Stomach (tissue), 9 donors: ENCODE data around the gene CDK19. TPM values are rescaled to one million over a fixed set of nuclear protein-coding genes. Genes with fewer than 3 reads are reported as not detected.

Source experiments
- DNase-seq, 2 donors: peaks; one replicate each; pipeline versions ENCODE4 v3.0.0 to v3.0.0-alpha.2; 2013 to 2019
- H3K27ac ChIP-seq, 5 donors: fragments of 200-600 bp in 4 of 5; sonication (generic) in 4 of 5; one replicate each; pipeline ENCODE4 v1.5.1; 2013 to 2019; ENCODE audit warnings: mild to moderate bottlenecking in 1 of 5, moderate library complexity in 1 of 5
- H3K27me3 ChIP-seq, 3 donors: fragments of 200-600 bp; sonication (generic); one replicate each; pipeline ENCODE4 v1.5.1; 2017 to 2019; ENCODE audit warnings: mixed run types in 1 of 3
- H3K36me3 ChIP-seq, 4 donors: fragments of 200-600 bp; sonication (generic); 1 replicate in 3 of 4; 2 replicates in 1 of 4; pipeline ENCODE4 v1.5.1; 2016 to 2019
- H3K4me1 ChIP-seq, 4 donors: fragments of 200-600 bp; sonication (generic); one replicate each; pipeline ENCODE4 v1.5.1; 2016 to 2019
- H3K4me3 ChIP-seq, 4 donors: fragments of 200-600 bp; sonication (generic) in 3 of 4; one replicate each; pipeline ENCODE4 v1.5.1; 2016 to 2019; ENCODE audit warnings: mild to moderate bottlenecking in 1 of 4
- H3K9me3 ChIP-seq, 4 donors: fragments of 200-600 bp; sonication (generic); one replicate each; pipeline ENCODE4 v1.5.1; 2016 to 2019
- CTCF ChIP-seq, 7 experiments: fragments of 450-650 bp in 4 of 7; fragments of 200-600 bp in 3 of 7; sonication (generic) in 3 of 7; IDR thresholded peaks; one replicate each; pipeline ENCODE4 v1.5.1; 2016 to 2019; ENCODE audit warnings: antibody characterized with exemption in 7 of 7, control low read depth in 2 of 7, mild to moderate bottlenecking in 1 of 7
- EP300 ChIP-seq: sonication (generic); formaldehyde crosslinking; IDR thresholded peaks from one replicate; pipeline ENCODE4 v1.6.1; 2017; ENCODE audit warnings: antibody characterized with exemption
- POLR2A ChIP-seq, 4 donors: fragments of 450-650 bp; IDR thresholded peaks; one replicate each; pipeline ENCODE4 v1.6.1; 2016; ENCODE audit warnings: antibody characterized with exemption in 4 of 4, control low read depth in 2 of 4, mild to moderate bottlenecking in 1 of 4, moderate library complexity in 1 of 4
- POLR2AphosphoS5 ChIP-seq, 3 donors: sonication (generic); formaldehyde crosslinking; IDR thresholded peaks; one replicate each; pipeline ENCODE4 v1.6.1; 2016; ENCODE audit warnings: antibody characterized with exemption in 3 of 3
- WGBS, 5 donors: extraction: QIAGEN DNeasy Blood & Tissue Kit in 3 of 5; methylation state at CpG; one replicate each; pipeline versions ENCODE4 v1.1.5 to v1.1.7; 2013 to 2018; 5-methylcytosine and 5-hydroxymethylcytosine counted together
- intact Hi-C: fragments of 100-400 bp; cut with DNase I; formaldehyde crosslinking; loops from one replicate; pipeline ENCODE4 v1.15.1; 2023; ENCODE audit warnings: low total_unique reads
- polyA plus RNA-seq, 3 donors: library from polyadenylated mRNA; stranded (reverse); fragments of 200-250 nt; gene quantifications; one replicate each; pipeline ENCODE4 v1.2.3, GENCODE V29; 2013
- total RNA-seq, 5 donors: library from RNA; depleted of rRNA; stranded (reverse); fragments of >200 nt; gene quantifications; one replicate each; pipeline versions ENCODE4 v1.1.0 to v1.2.3, GENCODE V29; 2014 to 2016
- donor health status: healthy with polysubstance abuse.
- donor health status: Bipolar disorder and iron deficiency.
- donor health status: healthy.

CDK19 gene
- total and polyA plus RNA-seq, 8 donors = 5.4 to 23.5 (median 7.5) TPM

- Histone ChIP-seq H3K9me3 (no peaks in the 10 kb centered on the region), H3K27ac (no peak overlapping the region), H3K4me1 (peaks cover 3 to 6% (median 4%) of the 10 kb centered on the region in 4 donors), H3K27me3 (no peaks in the 10 kb centered on the region), H3K36me3 (no peaks in the 10 kb centered on the region), H3K4me3 (no peak overlapping the region)
- no peak for DNase-seq
- intact Hi-C loops = loop anchor here (10.0 kb wide), 1 partner anchor 251 kb away; no protein-coding TSS in a partner anchor
- TF ChIP-seq CTCF (IDR thresholded peaks at IDR 0.05) (no peak), EP300 (no peak), POLR2AphosphoS5 (IDR thresholded peaks at IDR 0.05) (no peak), POLR2A (IDR thresholded peaks at IDR 0.05) (no peak)
Measured at GRCh38 chr6:110693994-110694393, 121.3 kb downstream of the CDK19 start.

GRCh38 chr6:110693296-110693695 is 122.0 kb downstream of the CDK19 start:
- no peak overlapping the region for H3K27ac ChIP-seq
- TF ChIP-seq EP300 (no peak), POLR2AphosphoS5 (IDR thresholded peaks at IDR 0.05) (no peak), POLR2A (IDR thresholded peaks at IDR 0.05) (no peak), CTCF (IDR thresholded peaks at IDR 0.05) (no peak)
- H3K27me3 ChIP-seq = no peaks in the 10 kb centered on the region
- no peaks in the 10 kb centered on the region for H3K9me3 ChIP-seq
- no peak overlapping the region for H3K4me3 ChIP-seq
- peaks cover 5 to 13% (median 9%) of the 10 kb centered on the region in 4 donors for H3K4me1 ChIP-seq
- H3K36me3 ChIP-seq = no peaks in the 10 kb centered on the region
- WGBS, 5 donors = 91 to 100% (median 96%) methylated on average over 3 of the region's 3 CpGs
- intact Hi-C loops = loop anchor here (10.0 kb wide), 1 partner anchor 252 kb away; no protein-coding TSS in a partner anchor
- DNase-seq = no peak

- H3K27ac ChIP-seq = no peak overlapping the region
- no peaks in the 10 kb centered on the region for H3K27me3 ChIP-seq
- no peak for DNase-seq
- no peak for TF ChIP-seq POLR2AphosphoS5 (IDR thresholded peaks at IDR 0.05)
- TF ChIP-seq CTCF (IDR thresholded peaks at IDR 0.05) = no peak
- no peak for TF ChIP-seq EP300
- no peak for TF ChIP-seq POLR2A (IDR thresholded peaks at IDR 0.05)
- H3K9me3 ChIP-seq = no peaks in the 10 kb centered on the region
- intact Hi-C loops = loop anchor here (10.0 kb wide), 1 partner anchor 254 kb away; no protein-coding TSS in a partner anchor
- H3K4me1 ChIP-seq = peaks cover 5 to 26% (median 9%) of the 10 kb centered on the region in 4 donors
- no peaks in the 10 kb centered on the region for H3K36me3 ChIP-seq
- WGBS, 5 donors = 82 to 92% (median 89%) methylated on average over 5 of the region's 5 CpGs
- no peak overlapping the region for H3K4me3 ChIP-seq
Measured at GRCh38 chr6:110690916-110691315, 124.4 kb downstream of the CDK19 start.

GRCh38 chr6:110690106-110690654 is 125.1 kb downstream of the CDK19 start:
- WGBS, 5 donors = 81 to 97% (median 96%) methylated on average over 3 of the region's 3 CpGs
- Histone ChIP-seq H3K4me1 (peaks cover 5 to 26% (median 9%) of the 10 kb centered on the region in 4 donors), H3K9me3 (no peaks in the 10 kb centered on the region), H3K27ac (no peak overlapping the region), H3K27me3 (no peaks in the 10 kb centered on the region), H3K4me3 (no peak overlapping the region), H3K36me3 (no peaks in the 10 kb centered on the region)
- DNase-seq = no peak
- intact Hi-C loops = loop anchor here (10.0 kb wide), 1 partner anchor 255 kb away; no protein-coding TSS in a partner anchor
- no peak for TF ChIP-seq POLR2AphosphoS5 (IDR thresholded peaks at IDR 0.05)
- no peak for TF ChIP-seq EP300
- TF ChIP-seq POLR2A (IDR thresholded peaks at IDR 0.05) = no peak
- no peak for TF ChIP-seq CTCF (IDR thresholded peaks at IDR 0.05)
